ENCODE results near the gene ALDH1L2.

Gene ALDH1L2

GRCh38 chr12:105107494-105108371 lies 23.5 kb upstream of the ALDH1L2 start, which contains the start of gene WASHC4:
Gene WASHC4, plus strand, starts transcription at chr12:105107731. Its CDS starts 70 bp downstream, at chr12:105107801.
- peak within 1 kb of the TSS; percentile 99 for H3K4me3 ChIP-seq (ENCODE audit: control insufficient read depth, low read depth, low read length)
- DNase-seq (ENCODE audit: low read depth) = no peak
- TF ChIP-seq, protein P1, sequence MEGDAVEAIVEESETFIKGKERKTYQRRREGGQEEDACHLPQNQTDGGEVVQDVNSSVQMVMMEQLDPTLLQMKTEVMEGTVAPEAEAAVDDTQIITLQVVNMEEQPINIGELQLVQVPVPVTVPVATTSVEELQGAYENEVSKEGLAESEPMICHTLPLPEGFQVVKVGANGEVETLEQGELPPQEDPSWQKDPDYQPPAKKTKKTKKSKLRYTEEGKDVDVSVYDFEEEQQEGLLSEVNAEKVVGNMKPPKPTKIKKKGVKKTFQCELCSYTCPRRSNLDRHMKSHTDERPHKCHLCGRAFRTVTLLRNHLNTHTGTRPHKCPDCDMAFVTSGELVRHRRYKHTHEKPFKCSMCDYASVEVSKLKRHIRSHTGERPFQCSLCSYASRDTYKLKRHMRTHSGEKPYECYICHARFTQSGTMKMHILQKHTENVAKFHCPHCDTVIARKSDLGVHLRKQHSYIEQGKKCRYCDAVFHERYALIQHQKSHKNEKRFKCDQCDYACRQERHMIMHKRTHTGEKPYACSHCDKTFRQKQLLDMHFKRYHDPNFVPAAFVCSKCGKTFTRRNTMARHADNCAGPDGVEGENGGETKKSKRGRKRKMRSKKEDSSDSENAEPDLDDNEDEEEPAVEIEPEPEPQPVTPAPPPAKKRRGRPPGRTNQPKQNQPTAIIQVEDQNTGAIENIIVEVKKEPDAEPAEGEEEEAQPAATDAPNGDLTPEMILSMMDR (IDR thresholded peaks at IDR 0.05; ENCODE audit: control insufficient read depth, insufficient read depth, low read depth, low read length, missing control alignments) = no peak

DNA sequence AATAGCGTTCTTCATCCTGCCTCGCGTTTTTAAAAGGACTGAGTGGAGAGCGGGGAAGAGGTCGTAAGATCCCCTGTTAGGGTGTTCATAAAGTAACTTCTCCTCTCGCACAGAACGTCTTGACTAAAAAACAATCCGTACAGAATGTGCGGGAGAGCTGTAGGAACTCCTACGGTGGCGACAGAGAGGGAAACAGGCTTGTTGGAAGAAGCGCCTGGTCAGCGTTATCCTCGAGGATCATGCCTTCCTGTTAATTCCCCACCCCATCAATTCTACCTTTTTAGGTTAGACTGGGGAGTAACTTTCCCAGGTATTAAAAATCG lies 22.9 kb upstream of the ALDH1L2 start:
- TF ChIP-seq, protein P1 (IDR thresholded peaks at IDR 0.05; ENCODE audit: control insufficient read depth, insufficient read depth, low read depth, low read length, missing control alignments) = no peak
- DNase-seq (ENCODE audit: low read depth) = no peak
- H3K4me3 ChIP-seq (ENCODE audit: control insufficient read depth, low read depth, low read length) = peak overlapping the region; percentile 99

GRCh38 chr12:105106621-105107020 lies 22.4 kb upstream of the ALDH1L2 start:
- TF ChIP-seq, protein P1 (IDR thresholded peaks at IDR 0.05; ENCODE audit: control insufficient read depth, insufficient read depth, low read depth, low read length, missing control alignments) = no peak
- no peak for DNase-seq (ENCODE audit: low read depth)
- no peak overlapping the region; the same call in 1 of the 2 replicates for H3K4me3 ChIP-seq (ENCODE audit: control insufficient read depth, low read depth, low read length)

DNA sequence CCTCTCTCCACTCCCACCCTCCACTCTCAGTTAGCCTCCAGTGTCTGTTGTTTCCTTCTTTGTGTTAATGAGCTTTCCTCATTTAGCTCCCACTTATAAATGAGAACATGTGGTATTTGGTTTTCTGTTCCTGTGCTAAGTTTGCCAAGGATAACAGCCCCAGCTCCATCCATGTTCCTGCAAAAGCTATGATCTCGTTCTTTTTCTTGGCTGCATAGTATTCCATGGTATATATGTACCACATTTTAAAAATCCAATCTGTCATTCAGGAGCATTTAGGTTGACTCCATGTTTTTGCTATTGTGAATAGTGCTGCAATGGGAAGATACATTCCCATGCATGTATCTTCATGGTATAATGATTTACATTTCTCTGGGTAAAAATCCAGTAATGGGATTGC lies 20.5 kb upstream of the ALDH1L2 start:
- no peak overlapping the region for H3K4me3 ChIP-seq (ENCODE audit: control insufficient read depth, low read depth, low read length)
- DNase-seq (ENCODE audit: low read depth) = no peak
- TF ChIP-seq, protein P1 (IDR thresholded peaks at IDR 0.05; ENCODE audit: control insufficient read depth, insufficient read depth, low read depth, low read length, missing control alignments) = no peak

DNA sequence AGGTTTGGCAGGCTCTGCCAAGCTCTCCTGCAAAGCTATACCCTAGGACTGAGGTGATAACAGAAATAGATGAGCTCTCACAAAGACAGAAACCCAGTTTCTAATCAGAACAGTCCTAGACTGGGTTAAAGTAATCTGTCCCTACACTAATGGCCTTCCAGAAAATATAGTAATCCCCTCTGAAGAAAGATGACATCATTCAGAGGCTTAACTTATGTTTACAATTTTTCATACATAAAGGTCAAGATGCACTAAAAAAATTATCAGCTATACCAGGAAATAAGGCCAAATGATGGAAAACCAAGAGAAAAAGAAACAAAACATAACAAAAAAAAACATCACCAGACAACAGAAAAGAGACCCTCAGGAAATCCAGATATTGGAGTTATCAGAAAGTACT lies 18.4 kb upstream of the ALDH1L2 start:
- no peak overlapping the region for H3K4me3 ChIP-seq (ENCODE audit: control insufficient read depth, low read depth, low read length)
- no peak for DNase-seq (ENCODE audit: low read depth)
- TF ChIP-seq, protein P1 (IDR thresholded peaks at IDR 0.05; ENCODE audit: control insufficient read depth, insufficient read depth, low read depth, low read length, missing control alignments) = no peak

DNA sequence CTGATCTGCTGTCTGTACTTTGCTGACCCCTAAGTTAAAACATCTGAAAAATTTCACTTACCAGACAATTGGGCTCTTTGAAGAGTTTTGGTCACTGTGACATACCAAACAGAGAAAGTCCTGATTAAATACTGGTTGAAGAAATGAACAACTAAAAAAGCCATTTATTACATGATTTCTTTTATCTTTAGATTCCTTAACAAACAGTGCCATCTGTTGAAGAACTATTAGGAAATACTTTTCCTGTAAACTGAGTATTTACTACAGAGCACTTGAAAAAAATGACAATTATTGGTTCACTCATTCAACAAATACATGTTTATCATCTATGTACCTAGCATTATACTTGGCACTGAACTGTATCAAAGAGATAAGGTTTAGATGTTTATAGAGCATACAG lies 16.7 kb upstream of the ALDH1L2 start:
- TF ChIP-seq, protein P1 (IDR thresholded peaks at IDR 0.05; ENCODE audit: control insufficient read depth, insufficient read depth, low read depth, low read length, missing control alignments) = peak; percentile 16
- no peak overlapping the region for H3K4me3 ChIP-seq (ENCODE audit: control insufficient read depth, low read depth, low read length)
- no peak for DNase-seq (ENCODE audit: low read depth)
